Neural cell (in vitro differentiated cells): ENCODE measurements around the gene NPR2.

Experiments used
- CTCF ChIP-seq: fragments of 450-650 bp; IDR thresholded peaks from 2 replicates; pipeline ENCODE4 v1.5.1; 2014; ENCODE audit warnings: antibody characterized with exemption, mild to moderate bottlenecking, moderate library complexity; ENCODE audit not compliant: poor library complexity, severe bottlenecking
- EZH2 ChIP-seq: fragments of 200-600, 300-800 bp; shearing (Covaris generic), sonication (generic); IDR thresholded peaks from 2 replicates; pipeline ENCODE4 v1.6.1; 2014; ENCODE audit warnings: antibody characterized with exemption, low read length, borderline replicate concordance, mild to moderate bottlenecking; ENCODE audit not compliant: insufficient read depth, poor library complexity, severe bottlenecking
- POLR2AphosphoS5 ChIP-seq: IDR thresholded peaks from 2 replicates; pipeline ENCODE4 v1.6.1; 2012
- RAD21 ChIP-seq: fragments of 450-650 bp; conservative IDR thresholded peaks from 2 replicates; pipeline ENCODE4 v1.6.1; 2014; ENCODE audit warnings: antibody characterized with exemption, mild to moderate bottlenecking, moderate library complexity
- SMC3 ChIP-seq: fragments of 450-650 bp; conservative IDR thresholded peaks from 2 replicates; pipeline ENCODE4 v1.6.1; 2014; ENCODE audit warnings: antibody characterized with exemption, mild to moderate bottlenecking, moderate library complexity; ENCODE audit not compliant: poor library complexity
- TAF1 ChIP-seq: IDR thresholded peaks from 2 replicates; pipeline ENCODE4 v1.6.1; 2012; ENCODE audit warnings: low read depth

DNA sequence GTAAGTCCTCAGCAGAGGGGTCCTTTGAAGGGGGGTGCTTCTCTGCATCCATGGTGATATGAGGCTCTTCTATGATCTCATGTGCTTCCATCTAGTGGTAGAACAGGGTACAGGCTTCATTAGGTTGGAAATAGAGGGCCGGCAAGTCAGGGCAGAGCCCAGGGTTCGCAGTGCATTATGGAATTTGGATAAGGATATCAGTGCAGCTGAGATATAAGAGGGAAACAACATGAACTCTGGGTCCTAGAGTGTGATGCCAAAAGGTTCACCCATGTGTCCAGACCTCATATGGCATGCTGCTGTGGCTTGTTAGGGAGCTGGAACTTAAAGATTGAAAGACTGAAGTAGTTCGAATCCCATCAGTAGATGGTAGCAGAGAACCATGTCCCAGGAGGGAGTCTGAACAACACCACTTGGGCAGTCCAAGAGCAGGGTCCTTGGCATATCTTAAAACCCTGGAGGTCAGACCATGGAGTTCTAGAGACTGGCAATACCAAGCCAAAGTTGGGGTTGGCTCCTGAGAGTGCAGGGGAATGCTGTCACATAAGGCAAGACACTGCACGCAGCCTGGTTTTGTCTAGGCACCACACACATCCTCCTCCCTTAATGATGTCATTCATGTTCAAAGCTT, 34.8 kb downstream of the NPR2 start:
- TF ChIP-seq POLR2AphosphoS5 (no peak), CTCF (peak; percentile 62), EZH2 (no peak), TAF1 (no peak), RAD21 (peak; percentile 30), SMC3 (peak; percentile 49)
